Measurements from ENCODE around the gene SCARB1.

Gene SCARB1

DNA sequence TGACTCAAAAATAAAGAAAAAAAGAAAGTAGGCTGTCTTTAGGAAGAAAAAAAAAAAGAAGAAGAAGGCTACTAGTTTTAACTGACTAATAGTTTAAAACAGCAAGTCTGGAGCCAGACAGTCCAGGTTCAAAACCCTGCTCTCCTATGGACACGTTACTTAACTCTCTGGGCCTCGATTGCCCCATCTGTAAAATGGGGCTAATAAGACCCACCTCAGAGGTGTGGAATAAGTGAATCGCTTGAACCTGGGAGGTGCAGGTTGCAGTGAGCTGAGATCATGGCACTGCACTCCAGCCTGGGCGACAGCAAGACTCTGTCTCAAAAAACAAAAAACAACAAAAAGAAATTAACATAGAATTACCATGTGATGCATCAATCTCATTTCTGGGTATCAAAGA, 10.5 kb upstream of the SCARB1 start:
- H3K4me3 ChIP-seq (replicated peaks; ENCODE audit: insufficient read depth, low read length): no peak overlapping the region
- no peak overlapping the region for H3K27ac ChIP-seq (replicated peaks)
- no peak for DNase-seq (ENCODE audit: low read depth in 1 of 2, low spot score in 1 of 2)
- TF ChIP-seq SPI1 (IDR thresholded peaks at IDR 0.05; ENCODE audit: borderline replicate concordance, low read depth): no peak
- TF ChIP-seq POLR2AphosphoS5 (IDR thresholded peaks at IDR 0.05; ENCODE audit: low read depth): no peak
- no peak for TF ChIP-seq GABPA (IDR thresholded peaks at IDR 0.05; ENCODE audit: low read depth)
- no peaks in the 10 kb centered on the region for H3K27me3 ChIP-seq (ENCODE audit: insufficient read depth, poor library complexity, severe bottlenecking)

DNA sequence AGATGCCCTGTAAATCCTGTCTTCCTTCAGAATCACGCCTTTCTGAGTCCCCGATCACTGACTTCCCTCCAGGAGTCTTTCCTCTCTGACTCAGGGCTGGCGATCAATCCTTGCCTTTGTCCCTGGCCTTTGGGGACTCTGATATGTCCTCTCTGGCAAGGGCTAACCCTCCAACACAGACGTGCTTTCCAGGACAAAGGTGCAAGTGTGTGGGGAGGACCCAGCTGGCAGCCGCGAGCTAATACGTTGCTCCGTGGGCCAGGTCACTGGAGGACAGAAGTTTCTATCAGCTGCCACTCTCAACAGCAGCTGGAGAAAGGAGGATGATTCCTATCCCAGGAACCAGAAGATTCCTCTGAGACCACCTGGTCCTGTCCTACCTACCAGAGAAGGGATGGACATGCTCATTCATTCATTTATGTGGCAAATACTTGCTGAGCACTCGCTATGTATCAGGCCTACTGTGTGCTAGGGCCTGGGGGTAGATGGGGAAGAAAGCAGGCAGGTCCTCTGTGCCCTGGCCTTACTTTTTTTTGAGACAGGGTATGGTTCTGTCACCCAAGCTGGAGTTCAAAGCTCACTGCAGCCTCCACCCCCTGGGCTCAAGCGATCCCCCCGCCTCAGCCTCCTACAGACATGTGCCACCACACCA, 8.5 kb upstream of the SCARB1 start:
- H3K27me3 ChIP-seq (ENCODE audit: insufficient read depth, poor library complexity, severe bottlenecking): no peaks in the 10 kb centered on the region
- no peak overlapping the region for H3K27ac ChIP-seq (replicated peaks)
- TF ChIP-seq CTCF (IDR thresholded peaks at IDR 0.05; ENCODE audit: insufficient read depth, low read length) (no peak), SPI1 (IDR thresholded peaks at IDR 0.05; ENCODE audit: borderline replicate concordance, low read depth) (no peak), POLR2AphosphoS5 (IDR thresholded peaks at IDR 0.05; ENCODE audit: low read depth) (no peak), GABPA (IDR thresholded peaks at IDR 0.05; ENCODE audit: low read depth) (no peak)
- TF ChIP-seq, protein P1, sequence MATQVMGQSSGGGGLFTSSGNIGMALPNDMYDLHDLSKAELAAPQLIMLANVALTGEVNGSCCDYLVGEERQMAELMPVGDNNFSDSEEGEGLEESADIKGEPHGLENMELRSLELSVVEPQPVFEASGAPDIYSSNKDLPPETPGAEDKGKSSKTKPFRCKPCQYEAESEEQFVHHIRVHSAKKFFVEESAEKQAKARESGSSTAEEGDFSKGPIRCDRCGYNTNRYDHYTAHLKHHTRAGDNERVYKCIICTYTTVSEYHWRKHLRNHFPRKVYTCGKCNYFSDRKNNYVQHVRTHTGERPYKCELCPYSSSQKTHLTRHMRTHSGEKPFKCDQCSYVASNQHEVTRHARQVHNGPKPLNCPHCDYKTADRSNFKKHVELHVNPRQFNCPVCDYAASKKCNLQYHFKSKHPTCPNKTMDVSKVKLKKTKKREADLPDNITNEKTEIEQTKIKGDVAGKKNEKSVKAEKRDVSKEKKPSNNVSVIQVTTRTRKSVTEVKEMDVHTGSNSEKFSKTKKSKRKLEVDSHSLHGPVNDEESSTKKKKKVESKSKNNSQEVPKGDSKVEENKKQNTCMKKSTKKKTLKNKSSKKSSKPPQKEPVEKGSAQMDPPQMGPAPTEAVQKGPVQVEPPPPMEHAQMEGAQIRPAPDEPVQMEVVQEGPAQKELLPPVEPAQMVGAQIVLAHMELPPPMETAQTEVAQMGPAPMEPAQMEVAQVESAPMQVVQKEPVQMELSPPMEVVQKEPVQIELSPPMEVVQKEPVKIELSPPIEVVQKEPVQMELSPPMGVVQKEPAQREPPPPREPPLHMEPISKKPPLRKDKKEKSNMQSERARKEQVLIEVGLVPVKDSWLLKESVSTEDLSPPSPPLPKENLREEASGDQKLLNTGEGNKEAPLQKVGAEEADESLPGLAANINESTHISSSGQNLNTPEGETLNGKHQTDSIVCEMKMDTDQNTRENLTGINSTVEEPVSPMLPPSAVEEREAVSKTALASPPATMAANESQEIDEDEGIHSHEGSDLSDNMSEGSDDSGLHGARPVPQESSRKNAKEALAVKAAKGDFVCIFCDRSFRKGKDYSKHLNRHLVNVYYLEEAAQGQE (IDR thresholded peaks at IDR 0.05; ENCODE audit: insufficient replicate concordance, low read depth): no peak
- no peak for DNase-seq (ENCODE audit: low read depth in 1 of 2, low spot score in 1 of 2)
- no peak overlapping the region for H3K4me3 ChIP-seq (replicated peaks; ENCODE audit: insufficient read depth, low read length)

DNA sequence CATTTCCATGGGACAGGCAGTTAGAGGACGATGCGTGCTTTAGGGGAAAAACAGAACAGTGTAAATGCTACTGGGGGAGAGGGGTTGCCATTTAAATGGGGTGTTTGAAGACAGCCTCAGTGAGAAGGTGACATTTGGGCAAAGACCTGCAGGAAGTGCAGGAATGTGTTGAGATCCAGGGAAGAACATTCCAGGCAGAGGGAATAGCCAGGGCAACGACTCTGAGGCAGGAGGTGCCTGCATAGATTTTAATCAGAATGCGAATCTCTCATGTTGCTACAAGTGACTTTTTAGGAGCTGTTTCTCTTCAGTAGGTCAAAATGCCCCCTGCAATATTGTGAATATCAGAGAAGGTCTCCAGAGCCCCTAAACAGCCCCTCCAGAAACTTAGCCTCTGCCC, 7.6 kb upstream of the SCARB1 start:
- TF ChIP-seq POLR2AphosphoS5 (IDR thresholded peaks at IDR 0.05; ENCODE audit: low read depth): no peak
- no peak for DNase-seq (ENCODE audit: low read depth in 1 of 2, low spot score in 1 of 2)
- Histone ChIP-seq H3K27me3 (ENCODE audit: insufficient read depth, poor library complexity, severe bottlenecking) (no peaks in the 10 kb centered on the region), H3K27ac (replicated peaks) (no peak overlapping the region), H3K4me3 (replicated peaks; ENCODE audit: insufficient read depth, low read length) (no peak overlapping the region)

DNA sequence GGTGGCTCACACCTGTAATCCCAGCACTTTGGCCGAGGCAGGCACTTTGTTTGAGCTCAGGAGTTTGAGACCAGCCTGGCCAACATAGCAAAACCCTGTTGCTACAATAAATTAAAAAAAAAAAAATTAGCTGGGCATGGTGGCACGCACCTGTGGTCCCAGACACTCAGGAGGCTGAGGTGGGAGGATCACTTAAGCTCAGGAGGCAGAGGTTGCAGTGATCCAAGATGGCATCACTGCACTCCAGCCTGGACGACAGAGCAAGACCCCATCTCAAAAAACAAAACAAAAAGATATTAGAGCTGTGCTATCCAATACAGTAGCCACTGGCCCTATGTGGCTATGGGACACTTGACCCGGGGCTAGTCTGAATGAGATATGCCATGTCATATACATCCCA, 6.9 kb upstream of the SCARB1 start:
- Histone ChIP-seq H3K4me3 (replicated peaks; ENCODE audit: insufficient read depth, low read length) (no peak overlapping the region), H3K27me3 (ENCODE audit: insufficient read depth, poor library complexity, severe bottlenecking) (no peaks in the 10 kb centered on the region), H3K27ac (replicated peaks) (no peak overlapping the region)
- no peak for TF ChIP-seq GABPA (IDR thresholded peaks at IDR 0.05; ENCODE audit: low read depth)
- no peak for TF ChIP-seq CTCF (IDR thresholded peaks at IDR 0.05; ENCODE audit: insufficient read depth, low read length)
- TF ChIP-seq SPI1 (IDR thresholded peaks at IDR 0.05; ENCODE audit: borderline replicate concordance, low read depth): no peak
- no peak for TF ChIP-seq POLR2AphosphoS5 (IDR thresholded peaks at IDR 0.05; ENCODE audit: low read depth)
- TF ChIP-seq, protein P1 (IDR thresholded peaks at IDR 0.05; ENCODE audit: insufficient replicate concordance, low read depth): no peak
- no peak for DNase-seq (ENCODE audit: low read depth in 1 of 2, low spot score in 1 of 2)

All from HL-60 (cell line).